GM12878 (cell line): Measurements from ENCODE around the gene MLF1. TPM values are rescaled to one million over a fixed set of nuclear protein-coding genes. Genes with fewer than 3 reads are reported as not detected.

Experiments
- CEBPB ChIP-seq, 2 experiments: fragments of 150-350 bp in 1 of 2; IDR thresholded peaks; 2 replicates each; pipeline ENCODE4 v1.6.1; 2012 to 2014; ENCODE audit warnings: low read depth in 2 of 2, low read length in 2 of 2, borderline replicate concordance in 1 of 2, inconsistent platforms in 1 of 2
- ESRRA ChIP-seq: IDR thresholded peaks from 2 replicates; pipeline ENCODE4 v1.6.1; 2012; ENCODE audit warnings: mild to moderate bottlenecking, low read length, improper control_type of control experiment
- ETV6 ChIP-seq, 2 experiments: fragments of 450-650 bp in 1 of 2; IDR thresholded peaks in 1 of 2; conservative IDR thresholded peaks in 1 of 2; 2 replicates each; pipeline ENCODE4 v1.6.1; 2014; ENCODE audit warnings: antibody characterized with exemption in 1 of 2, borderline replicate concordance in 1 of 2, low read depth in 1 of 2, mild to moderate bottlenecking in 1 of 2, moderate library complexity in 1 of 2
- IKZF2 ChIP-seq, 2 experiments: fragments of 450-650 bp; IDR thresholded peaks; 2 replicates each; pipeline ENCODE4 v1.6.1; 2017; ENCODE audit warnings: mild to moderate bottlenecking in 2 of 2, moderate library complexity in 2 of 2
- IRF4 ChIP-seq: IDR thresholded peaks from 2 replicates; pipeline ENCODE4 v1.6.1; 2011; ENCODE audit warnings: low read depth, low read length
- MEF2A ChIP-seq: IDR thresholded peaks from 2 replicates; pipeline ENCODE4 v1.6.1; 2011; ENCODE audit warnings: low read depth, mild to moderate bottlenecking, low read length, moderate library complexity; ENCODE audit not compliant: insufficient read depth
- MTA3 ChIP-seq: IDR thresholded peaks from 2 replicates; pipeline ENCODE4 v1.6.1; 2012; ENCODE audit warnings: low read length, inconsistent platforms, borderline replicate concordance
- PAX8 ChIP-seq: fragments of 450-650 bp; IDR thresholded peaks from 2 replicates; pipeline ENCODE4 v1.6.1; 2017; ENCODE audit warnings: mild to moderate bottlenecking, moderate library complexity
- PML ChIP-seq: IDR thresholded peaks from 2 replicates; pipeline ENCODE4 v1.6.1; 2012; ENCODE audit warnings: low read length, inconsistent platforms
- POLR2A ChIP-seq: IDR thresholded peaks from 2 replicates; pipeline ENCODE4 v1.6.1; 2011; ENCODE audit warnings: low read depth, mild to moderate bottlenecking, low read length
- SIN3A ChIP-seq: IDR thresholded peaks from 2 replicates; pipeline ENCODE4 v1.6.1; 2012; ENCODE audit warnings: low read depth, low read length, improper control_type of control experiment
- SP1 ChIP-seq: IDR thresholded peaks from one replicate; pipeline ENCODE4 v1.6.1; 2011; ENCODE audit warnings: low read depth, low read length
- polyA plus RNA-seq, 11 experiments: library from polyadenylated mRNA; depleted of rRNA in 4 of 11; unstranded in 6 of 11; stranded (reverse) in 5 of 11; fragments of >200 nt; fragmentation: Nextera tagmentation in 4 of 11; fragmentation: Illumina TruSeq in 1 of 11; extraction: Ambion mirVana in 4 of 11; extraction: Trizol in 1 of 11; gene quantifications; 1 replicate in 1 of 11; 2 replicates in 10 of 11; pipeline versions ENCODE4 v1.2.1 to v1.2.3, GENCODE V29; 2011 to 2016; ENCODE audit warnings: inconsistent platforms in 2 of 11, missing spikeins in 2 of 11, low read depth in 1 of 11
- total RNA-seq, 4 experiments: library from RNA; depleted of rRNA in 3 of 4; stranded (reverse); fragments of >200 nt in 3 of 4; fragmentation: Illumina TruSeq in 1 of 4; extraction: Trizol in 1 of 4; gene quantifications; 2 replicates each; pipeline versions ENCODE4 v1.2.1 to v1.2.3, GENCODE V29; 2013 to 2021
- TF ChIP-seq, protein P1 (sequence below): IDR thresholded peaks from 2 replicates; pipeline ENCODE4 v1.6.1; 2012; ENCODE audit warnings: low read depth, low read length, improper control_type of control experiment
- TF ChIP-seq, protein P2 (sequence below): fragments of 450-650 bp; IDR thresholded peaks from 2 replicates; pipeline ENCODE4 v1.6.1; 2018; ENCODE audit warnings: mild to moderate bottlenecking, low read depth, moderate library complexity; ENCODE audit not compliant: partially characterized antibody

MLF1 gene
- total and polyA plus RNA-seq, 10 of the 15 experiments (the other 5 are each of a cell fraction or from before 2014, with no cell fraction given), result 0.19 to 0.69 (median 0.40) TPM; not detected in 2

- TF ChIP-seq IKZF2 (IDR thresholded peaks at IDR 0.05) (peak in 1 of 2 experiments; percentile 13; a peak in 1 of 4 replicates), PML (no peak), SIN3A (no peak), PAX8 (no peak), MTA3 (no peak), ESRRA (no peak), SP1 (peak; percentile 58), IRF4 (no peak), MEF2A (no peak), CEBPB (IDR thresholded peaks at IDR 0.05; ENCODE audit: borderline replicate concordance in 1 of 2, low read depth in 2 of 2, low read length in 2 of 2) (no peak), ETV6 (conservative IDR thresholded peaks at IDR 0.05 in 1 of 2, IDR thresholded peaks at IDR 0.05 in 1 of 2; ENCODE audit: borderline replicate concordance in 1 of 2, low read depth in 1 of 2) (no peak), POLR2A (0 out of 2 replicates have a peak, but pooled peaks have one; percentile 29)
- TF ChIP-seq, protein P1, sequence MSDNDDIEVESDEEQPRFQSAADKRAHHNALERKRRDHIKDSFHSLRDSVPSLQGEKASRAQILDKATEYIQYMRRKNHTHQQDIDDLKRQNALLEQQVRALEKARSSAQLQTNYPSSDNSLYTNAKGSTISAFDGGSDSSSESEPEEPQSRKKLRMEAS, result peak; percentile 79; the same call in 1 of the 2 replicates
- TF ChIP-seq, protein P2, sequence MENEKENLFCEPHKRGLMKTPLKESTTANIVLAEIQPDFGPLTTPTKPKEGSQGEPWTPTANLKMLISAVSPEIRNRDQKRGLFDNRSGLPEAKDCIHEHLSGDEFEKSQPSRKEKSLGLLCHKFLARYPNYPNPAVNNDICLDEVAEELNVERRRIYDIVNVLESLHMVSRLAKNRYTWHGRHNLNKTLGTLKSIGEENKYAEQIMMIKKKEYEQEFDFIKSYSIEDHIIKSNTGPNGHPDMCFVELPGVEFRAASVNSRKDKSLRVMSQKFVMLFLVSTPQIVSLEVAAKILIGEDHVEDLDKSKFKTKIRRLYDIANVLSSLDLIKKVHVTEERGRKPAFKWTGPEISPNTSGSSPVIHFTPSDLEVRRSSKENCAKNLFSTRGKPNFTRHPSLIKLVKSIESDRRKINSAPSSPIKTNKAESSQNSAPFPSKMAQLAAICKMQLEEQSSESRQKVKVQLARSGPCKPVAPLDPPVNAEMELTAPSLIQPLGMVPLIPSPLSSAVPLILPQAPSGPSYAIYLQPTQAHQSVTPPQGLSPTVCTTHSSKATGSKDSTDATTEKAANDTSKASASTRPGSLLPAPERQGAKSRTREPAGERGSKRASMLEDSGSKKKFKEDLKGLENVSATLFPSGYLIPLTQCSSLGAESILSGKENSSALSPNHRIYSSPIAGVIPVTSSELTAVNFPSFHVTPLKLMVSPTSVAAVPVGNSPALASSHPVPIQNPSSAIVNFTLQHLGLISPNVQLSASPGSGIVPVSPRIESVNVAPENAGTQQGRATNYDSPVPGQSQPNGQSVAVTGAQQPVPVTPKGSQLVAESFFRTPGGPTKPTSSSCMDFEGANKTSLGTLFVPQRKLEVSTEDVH, result no peak
These were observed at the start of gene MLF1 (continued) for GRCh38 chr3:158570999-158571702.
